Fibroblast of gingiva (primary cell): Measurements from ENCODE around the gene AMD1.
"Not testable (repeated sequence)": the region's sequence is repeated elsewhere in the genome, so short reads cannot be mapped to it uniquely, and the experiment has no call there.

Source experiments
- DNase-seq: peaks from one replicate; pipeline ENCODE4 v3.0.0-alpha.2; 2011; ENCODE audit warnings: low read depth

AMD1 gene

GRCh38 chr6:110873981-110874879 lies at the start of gene AMD1:
AMD1 (plus strand) TSS chr6:110874785; CDS start chr6:110875106, 321 bp downstream.
- DNase-seq: peak; percentile 99

- no peak for DNase-seq
These were observed 48.1 kb upstream of the AMD1 start for GRCh38 chr6:110826236-110827129.

GRCh38 chr6:110828396-110828795 lies 46.2 kb upstream of the AMD1 start:
- DNase-seq: no peak

- no peak for DNase-seq
These were observed 43.2 kb upstream of the AMD1 start for GRCh38 chr6:110831405-110831804.

- DNase-seq: no peak
These were observed 40.8 kb upstream of the AMD1 start for GRCh38 chr6:110833831-110834230.

GRCh38 chr6:110835751-110836150 lies 38.8 kb upstream of the AMD1 start:
- DNase-seq: not testable (repeated sequence)

- no peak for DNase-seq
These were observed 33.3 kb upstream of the AMD1 start for GRCh38 chr6:110841266-110841665.

GRCh38 chr6:110849781-110850180 lies 24.8 kb upstream of the AMD1 start:
- no peak for DNase-seq

- no peak for DNase-seq
These were observed 21.8 kb upstream of the AMD1 start for GRCh38 chr6:110852773-110853172.

GRCh38 chr6:110853754-110854477 lies 20.7 kb upstream of the AMD1 start:
- DNase-seq: no peak

GRCh38 chr6:110856296-110856695 lies 18.3 kb upstream of the AMD1 start:
- DNase-seq: no peak

GRCh38 chr6:110858016-110858415 lies 16.6 kb upstream of the AMD1 start:
- no peak for DNase-seq

- DNase-seq: no peak
These were observed 15.9 kb upstream of the AMD1 start for GRCh38 chr6:110858562-110859214.

- no peak for DNase-seq
These were observed 15.2 kb upstream of the AMD1 start for GRCh38 chr6:110859335-110859792.

GRCh38 chr6:110864824-110865223 lies 9.8 kb upstream of the AMD1 start:
- DNase-seq: peak; percentile 6

- DNase-seq: no peak
These were observed 429 bp downstream of the AMD1 start for GRCh38 chr6:110874880-110875547.

GRCh38 chr6:110875548-110876169 lies 1.1 kb downstream of the AMD1 start:
- DNase-seq: no peak

GRCh38 chr6:110876170-110876773 lies 1.7 kb downstream of the AMD1 start:
- peak; percentile 90 for DNase-seq

- DNase-seq: no peak
These were observed 2.4 kb downstream of the AMD1 start for GRCh38 chr6:110876806-110877564.
